Breast epithelium (tissue), 4 donors: Measurements from ENCODE around the gene CBFA2T3. TPM values are rescaled to one million over a fixed set of nuclear protein-coding genes. Genes with fewer than 3 reads are reported as not detected.
A peak's percentile ranks its signal among the peaks of the same experiment; 100 is the strongest.
"Not testable (repeated sequence)": the region's sequence is repeated elsewhere in the genome, so short reads cannot be mapped to it uniquely, and the experiment has no call there.

Experiments
- DNase-seq, 2 donors: peaks; one replicate each; pipeline ENCODE4 v3.0.0-alpha.2; 2019; ENCODE audit warnings: low spot score in 2 of 2
- H3K27ac ChIP-seq, 2 donors: fragments of 200-600 bp; sonication (generic) in 1 of 2; one replicate each; pipeline ENCODE4 v1.5.1; 2016 to 2019; ENCODE audit warnings: mild to moderate bottlenecking in 1 of 2
- H3K27me3 ChIP-seq, 2 donors: fragments of 200-600 bp; sonication (generic) in 1 of 2; one replicate each; pipeline versions ENCODE4 v1.5.1 to v1.6.0; 2017 to 2019; ENCODE audit warnings: control low read depth in 1 of 2, mild to moderate bottlenecking in 1 of 2
- H3K36me3 ChIP-seq: fragments of 200-600 bp; one replicate; pipeline ENCODE4 v1.5.1; 2019
- H3K4me1 ChIP-seq, 2 donors: fragments of 200-600 bp; sonication (generic); one replicate each; pipeline ENCODE4 v1.5.1; 2016 to 2019; ENCODE audit warnings: control low read depth in 1 of 2
- H3K4me3 ChIP-seq, 3 donors: fragments of 200-600 bp; sonication (generic); 1 replicate in 2 of 3; 2 replicates in 1 of 3; pipeline ENCODE4 v1.5.1; 2016 to 2019; ENCODE audit warnings: mild to moderate bottlenecking in 3 of 3, moderate library complexity in 2 of 3
- H3K9me3 ChIP-seq, 2 donors: fragments of 200-600 bp; sonication (generic) in 1 of 2; one replicate each; pipeline ENCODE4 v1.5.1; 2016 to 2019; ENCODE audit warnings: control low read depth in 1 of 2
- POLR2A ChIP-seq: fragments of 450-650 bp; IDR thresholded peaks from one replicate; pipeline ENCODE4 v1.6.1; 2016; ENCODE audit warnings: antibody characterized with exemption, mild to moderate bottlenecking, moderate library complexity
- POLR2AphosphoS5 ChIP-seq, 3 donors: sonication (generic); formaldehyde crosslinking; IDR thresholded peaks; one replicate each; pipeline ENCODE4 v1.6.1; 2017; ENCODE audit warnings: antibody characterized with exemption in 3 of 3
- intact Hi-C: fragments of 100-400 bp; cut with DNase I; formaldehyde crosslinking; loops from one replicate; pipeline ENCODE4 v1.15.1; 2023; ENCODE audit warnings: low total_unique reads
- total RNA-seq, 3 donors: library from RNA; depleted of rRNA; stranded (reverse); fragments of >200 nt; gene quantifications; one replicate each; pipeline ENCODE4 v1.1.0, GENCODE V29; 2016
- TF ChIP-seq, protein P1 (sequence below), 3 donors: fragments of 450-650 bp; IDR thresholded peaks; one replicate each; pipeline ENCODE4 v1.5.1; 2016 to 2017; ENCODE audit warnings: antibody characterized with exemption in 3 of 3, mild to moderate bottlenecking in 3 of 3, moderate library complexity in 3 of 3

The CBFA2T3 gene
- total RNA-seq, 3 donors from 2014 or later, result 0.64 to 2.3 (median 0.88) TPM

DNA sequence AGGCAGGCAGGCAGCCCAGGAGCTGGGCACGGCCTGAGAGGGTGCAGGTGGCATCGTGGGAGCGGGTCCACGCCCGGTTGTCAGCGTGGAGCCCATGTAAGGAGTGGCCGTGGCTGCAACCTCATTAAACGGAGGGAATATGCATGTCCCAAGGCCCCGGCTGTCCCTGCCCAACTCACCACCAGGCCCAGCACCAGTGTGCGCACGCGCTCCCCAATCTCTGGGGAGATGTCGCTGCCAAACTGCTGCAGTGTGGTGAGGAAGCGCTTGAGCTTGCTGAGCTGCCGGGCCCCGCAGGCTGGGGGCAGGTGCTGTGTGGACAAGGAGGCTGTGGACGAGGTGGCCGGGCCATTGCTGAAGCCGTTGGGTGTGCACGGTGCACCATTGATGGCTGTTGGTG is 84.9 kb downstream of the CBFA2T3 start:
- Histone ChIP-seq H3K4me3 (no peak overlapping the region), H3K4me1 (no peaks in the 10 kb centered on the region), H3K9me3 (no peaks in the 10 kb centered on the region), H3K27me3 (no peaks in the 10 kb centered on the region), H3K27ac (no peak overlapping the region), H3K36me3 (no peaks in the 10 kb centered on the region)
- TF ChIP-seq POLR2A, result no peak
- TF ChIP-seq, protein P1, sequence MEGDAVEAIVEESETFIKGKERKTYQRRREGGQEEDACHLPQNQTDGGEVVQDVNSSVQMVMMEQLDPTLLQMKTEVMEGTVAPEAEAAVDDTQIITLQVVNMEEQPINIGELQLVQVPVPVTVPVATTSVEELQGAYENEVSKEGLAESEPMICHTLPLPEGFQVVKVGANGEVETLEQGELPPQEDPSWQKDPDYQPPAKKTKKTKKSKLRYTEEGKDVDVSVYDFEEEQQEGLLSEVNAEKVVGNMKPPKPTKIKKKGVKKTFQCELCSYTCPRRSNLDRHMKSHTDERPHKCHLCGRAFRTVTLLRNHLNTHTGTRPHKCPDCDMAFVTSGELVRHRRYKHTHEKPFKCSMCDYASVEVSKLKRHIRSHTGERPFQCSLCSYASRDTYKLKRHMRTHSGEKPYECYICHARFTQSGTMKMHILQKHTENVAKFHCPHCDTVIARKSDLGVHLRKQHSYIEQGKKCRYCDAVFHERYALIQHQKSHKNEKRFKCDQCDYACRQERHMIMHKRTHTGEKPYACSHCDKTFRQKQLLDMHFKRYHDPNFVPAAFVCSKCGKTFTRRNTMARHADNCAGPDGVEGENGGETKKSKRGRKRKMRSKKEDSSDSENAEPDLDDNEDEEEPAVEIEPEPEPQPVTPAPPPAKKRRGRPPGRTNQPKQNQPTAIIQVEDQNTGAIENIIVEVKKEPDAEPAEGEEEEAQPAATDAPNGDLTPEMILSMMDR (IDR thresholded peaks at IDR 0.05), result no peak
- no peak for TF ChIP-seq POLR2AphosphoS5 (IDR thresholded peaks at IDR 0.05)
- intact Hi-C loops, result no loop called here
- DNase-seq, result no peak

DNA sequence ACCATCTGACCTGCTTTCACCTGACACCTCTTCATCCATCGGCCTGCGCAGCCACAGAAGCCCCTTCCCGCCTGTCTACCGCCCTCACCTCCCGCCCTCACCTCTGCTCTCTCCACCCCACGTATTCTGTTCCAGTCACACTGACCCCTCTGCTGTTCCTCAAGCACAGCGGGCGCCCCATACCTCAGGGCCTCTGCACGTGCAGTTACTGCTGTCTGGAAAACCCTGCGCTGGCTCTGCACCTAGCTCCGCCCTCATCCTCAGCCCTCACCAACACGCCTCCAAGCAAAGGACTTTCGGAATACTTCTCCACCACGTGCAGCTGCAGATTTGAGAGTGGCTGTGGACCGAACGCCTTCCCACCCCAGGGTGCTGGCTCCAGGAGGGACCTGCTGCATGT is 85.9 kb downstream of the CBFA2T3 start:
- Histone ChIP-seq H3K27me3 (no peaks in the 10 kb centered on the region), H3K9me3 (no peaks in the 10 kb centered on the region), H3K27ac (no peak overlapping the region), H3K4me3 (no peak overlapping the region), H3K4me1 (no peaks in the 10 kb centered on the region), H3K36me3 (no peaks in the 10 kb centered on the region)
- no peak for TF ChIP-seq POLR2AphosphoS5 (IDR thresholded peaks at IDR 0.05)
- no peak for DNase-seq
- intact Hi-C loops, result no loop called here

DNA sequence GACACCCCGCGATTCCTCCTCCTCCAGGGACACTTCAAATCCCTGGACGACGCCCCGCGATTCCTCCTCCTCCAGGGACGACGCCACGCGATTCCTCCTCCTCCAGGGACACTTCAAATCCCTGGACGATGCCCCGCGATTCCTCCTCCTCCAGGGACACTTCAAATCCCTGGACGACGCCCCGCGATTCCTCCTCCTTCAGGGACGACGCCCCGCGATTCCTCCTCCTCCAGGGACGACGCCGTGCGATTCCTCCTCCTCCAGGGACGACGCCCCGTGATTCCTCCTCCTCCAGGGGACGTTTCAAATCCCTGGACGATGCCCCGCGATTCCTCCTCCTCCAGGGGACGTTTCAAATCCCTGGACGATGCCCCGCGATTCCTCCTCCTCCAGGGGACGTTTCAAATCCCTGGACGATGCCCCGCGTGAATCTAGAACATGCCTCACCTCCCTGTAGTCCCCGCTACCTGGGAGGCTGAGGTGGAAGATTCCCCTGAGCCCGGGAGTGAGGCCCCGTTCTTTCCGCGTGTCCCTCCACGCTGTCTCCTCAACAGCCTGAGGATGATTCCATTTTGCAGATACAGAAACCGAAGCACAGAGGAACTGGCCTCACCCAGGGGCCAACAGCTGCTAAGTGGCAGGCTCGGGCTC is 87.2 kb downstream of the CBFA2T3 start:
- H3K4me3 ChIP-seq, H3K27me3 ChIP-seq, H3K4me1 ChIP-seq, intact Hi-C loops, H3K27ac ChIP-seq, H3K36me3 ChIP-seq, DNase-seq, H3K9me3 ChIP-seq: not testable (repeated sequence)

DNA sequence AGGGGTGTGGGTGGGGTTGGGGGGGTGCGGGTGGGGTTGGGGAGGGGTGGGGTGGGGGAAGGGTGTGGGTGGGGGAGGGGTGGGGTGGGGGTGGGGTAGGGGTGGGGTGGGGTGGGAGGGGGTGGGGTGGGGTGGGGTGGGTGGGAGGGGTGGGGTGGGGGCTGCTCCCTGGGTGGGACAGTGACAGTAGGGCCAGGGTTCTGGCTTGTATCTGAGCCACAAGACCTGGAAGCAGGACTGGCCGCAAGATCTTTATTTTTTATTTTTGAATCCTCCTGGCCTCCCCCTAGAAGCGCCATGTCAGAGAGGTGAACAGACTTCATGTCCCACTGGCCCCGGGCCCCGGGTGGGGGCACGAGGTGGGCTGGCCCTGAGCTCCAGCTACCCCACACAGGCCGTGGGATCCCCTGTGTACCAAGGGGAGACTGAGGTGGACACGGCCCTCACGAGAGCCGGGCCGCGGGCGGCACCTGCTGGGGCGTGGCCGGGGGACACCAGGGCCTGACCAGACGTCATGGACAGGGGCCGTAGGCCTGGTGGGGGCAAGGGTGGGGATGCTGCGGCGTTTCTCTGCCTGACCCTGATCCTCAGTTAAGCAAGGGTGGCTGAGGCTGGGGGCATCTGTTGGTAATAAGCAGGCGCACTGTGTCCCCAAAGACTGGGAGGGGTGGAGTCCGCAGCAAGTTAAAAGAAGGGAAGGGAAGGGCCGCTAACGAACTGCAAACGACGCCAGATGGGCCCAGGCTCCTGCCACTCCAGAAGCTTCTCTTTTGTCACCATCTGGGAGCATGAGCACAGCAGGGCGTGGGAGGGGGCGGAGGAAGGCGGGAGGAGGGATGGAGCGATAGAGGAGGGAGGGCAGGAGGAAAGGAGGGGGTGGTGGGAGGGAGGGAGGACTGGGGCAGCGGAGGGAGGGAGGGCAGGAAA is 88.3 kb downstream of the CBFA2T3 start:
- Histone ChIP-seq H3K9me3 (no peaks in the 10 kb centered on the region), H3K36me3 (no peaks in the 10 kb centered on the region), H3K4me3 (no peak overlapping the region), H3K4me1 (no peaks in the 10 kb centered on the region), H3K27me3 (no peaks in the 10 kb centered on the region), H3K27ac (peak overlapping the region in 1 of 2 donors; percentile 77)
- intact Hi-C loops, result no loop called here
- TF ChIP-seq POLR2A (no peak), POLR2AphosphoS5 (IDR thresholded peaks at IDR 0.05) (no peak)
- TF ChIP-seq, protein P1 (IDR thresholded peaks at IDR 0.05), result no peak
- DNase-seq, result no peak

DNA sequence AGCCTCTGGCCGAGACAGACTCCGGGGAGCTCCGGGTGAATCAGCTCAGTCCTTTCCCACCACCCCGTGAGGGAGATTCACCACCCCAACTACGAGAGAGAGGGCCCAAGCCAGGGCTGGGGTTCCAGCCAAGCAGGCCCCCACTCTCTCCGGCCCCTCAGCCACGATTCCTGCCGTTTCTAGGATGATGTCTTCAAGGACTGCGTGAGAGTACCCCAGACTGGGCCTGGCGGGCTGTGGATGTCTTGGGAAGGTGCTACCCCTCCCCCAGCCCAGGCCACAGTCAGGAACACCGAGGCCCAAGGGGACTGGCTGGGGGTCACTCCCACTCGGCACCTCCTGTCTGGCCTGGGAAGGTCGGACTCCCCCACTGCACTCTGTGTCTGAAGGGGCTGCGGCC is 89.0 kb downstream of the CBFA2T3 start:
- Histone ChIP-seq H3K9me3 (no peaks in the 10 kb centered on the region), H3K4me1 (no peaks in the 10 kb centered on the region), H3K27ac (peak overlapping the region in 1 of 2 donors; percentile 84), H3K36me3 (no peaks in the 10 kb centered on the region), H3K27me3 (no peaks in the 10 kb centered on the region), H3K4me3 (no peak overlapping the region)
- TF ChIP-seq POLR2A (no peak), POLR2AphosphoS5 (IDR thresholded peaks at IDR 0.05) (no peak)
- TF ChIP-seq, protein P1 (IDR thresholded peaks at IDR 0.05), result no peak
- DNase-seq, result no peak
- intact Hi-C loops, result no loop called here
